H1 (cell line): ENCODE results near the gene MRC2. TPM values are rescaled to one million over a fixed set of nuclear protein-coding genes. Genes with fewer than 3 reads are reported as not detected.

ENCODE experiments used
- SP2 ChIP-seq: IDR thresholded peaks from 2 replicates; pipeline ENCODE4 v1.6.1; 2012; ENCODE audit warnings: mild to moderate bottlenecking, low read length, inconsistent platforms
- polyA plus RNA-seq, 7 experiments: library from polyadenylated mRNA; depleted of rRNA in 3 of 7; stranded (reverse) in 5 of 7; unstranded in 2 of 7; fragments of >200 nt in 5 of 7; fragments of 200-250 nt in 2 of 7; gene quantifications; 1 replicate in 5 of 7; 2 replicates in 1 of 7; 4 replicates in 1 of 7; pipeline versions ENCODE4 v1.2.1 to v1.2.3, GENCODE V29; 2011 to 2013; ENCODE audit warnings: missing spikeins in 2 of 7, mixed read lengths in 2 of 7
- total RNA-seq: library from RNA; stranded (reverse); fragmentation: NEBNext Ultra II Directional; extraction: Animal tissue kit (Norgen Biotek cat#: 25700); gene quantifications from 2 replicates; pipeline ENCODE4 v1.2.1, GENCODE V29; 2021

The MRC2 gene
- total and polyA plus RNA-seq, 2 of the 8 experiments (the other 6 are each of a cell fraction or from before 2014, with no cell fraction given), result 7.0 to 24.2 TPM

DNA sequence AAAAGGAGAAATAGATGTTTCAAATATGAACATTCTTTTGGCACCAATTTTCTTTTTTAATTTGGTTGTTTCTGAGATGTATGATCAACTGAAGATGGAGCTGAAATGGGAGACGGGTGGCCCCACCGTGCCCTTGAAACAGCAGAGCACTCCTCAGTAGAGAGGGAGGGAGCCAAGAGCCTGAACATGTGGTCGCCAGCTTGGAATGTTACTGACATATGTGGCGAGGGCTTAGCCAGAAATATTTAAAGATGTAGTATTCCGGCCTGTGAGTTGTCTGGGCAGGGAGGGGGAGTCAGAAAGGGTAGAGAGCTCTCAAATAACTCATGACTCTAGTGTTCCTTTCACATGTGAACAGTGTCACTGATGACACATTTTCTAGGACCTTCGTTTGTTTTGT is 13.3 kb upstream of the MRC2 start (continued):
- no peak for TF ChIP-seq SP2
